ENCODE data around the gene ZNF175.

GRCh38 chr19:51573331-51573730, 2.2 kb downstream of the ZNF175 start:
- TF ChIP-seq REST (IDR thresholded peaks at IDR 0.05; ENCODE audit: insufficient read depth in 1 of 2, low read depth in 2 of 2, low read length in 2 of 2) = no peak
- no peak for TF ChIP-seq SIN3A (IDR thresholded peaks at IDR 0.05; ENCODE audit: borderline replicate concordance, insufficient read depth, low read length)

All from PFSK-1 (cell line).